H1 (cell line): ENCODE data around the gene SLC7A5. TPM values are rescaled to one million over a fixed set of nuclear protein-coding genes. Genes with fewer than 3 reads are reported as not detected.

Source experiments
- CTCF ChIA-PET: fragments of 300-600 bp; sonication (Branson Sonifier 250); formaldehyde crosslinking; loops from one replicate; lab custom pipeline; 2021; ENCODE audit not compliant: partially characterized antibody; lab: Charles Lee
- POLR2A ChIA-PET: fragments of 300-600 bp; sonication (Branson Sonifier 250); formaldehyde crosslinking; loops from one replicate; lab custom pipeline; 2021; ENCODE audit warnings: inconsistent platforms; ENCODE audit not compliant: partially characterized antibody; lab: Charles Lee
- DNase-seq, 2 experiments: peaks; one replicate each; pipeline versions ENCODE4 v3.0.0 to v3.0.0-alpha.2; 2010 to 2022; ENCODE audit warnings: low spot score in 2 of 2, low read depth in 1 of 2, mixed read lengths in 1 of 2
- FAIRE-seq: peaks from 2 replicates; lab custom pipeline; 2011; peaks lifted over from hg19 to GRCh38; lab: Jason Lieb, UNC
- H2AFZ ChIP-seq: 2 replicates; pipeline ENCODE4 v1.8.1; 2012; ENCODE audit warnings: low read length, inconsistent platforms
- H2AK5ac ChIP-seq: 2 replicates; pipeline ENCODE4 v1.6.1; 2013; ENCODE audit warnings: low read depth, low read length
- H2BK120ac ChIP-seq: replicated peaks from 2 replicates; pipeline ENCODE3; 2013; ENCODE audit warnings: low read depth, low read length, inconsistent platforms
- H2BK12ac ChIP-seq: 2 replicates; pipeline ENCODE4 v1.6.1; 2013; ENCODE audit warnings: low read depth, low read length
- H2BK15ac ChIP-seq: 2 replicates; pipeline ENCODE4 v1.6.1; 2013; ENCODE audit warnings: low read length
- H2BK20ac ChIP-seq: 2 replicates; pipeline ENCODE4 v1.6.1; 2013; ENCODE audit warnings: low read length
- H2BK5ac ChIP-seq: 2 replicates; pipeline ENCODE4 v1.6.1; 2013; ENCODE audit warnings: low read depth, low read length
- H3K14ac ChIP-seq: 2 replicates; pipeline ENCODE4 v1.6.1; 2013; ENCODE audit warnings: inconsistent platforms; ENCODE audit not compliant: insufficient read length
- H3K18ac ChIP-seq: 2 replicates; pipeline ENCODE4 v1.6.1; 2013; ENCODE audit warnings: low read length; ENCODE audit errors: extremely low read depth
- H3K23ac ChIP-seq: 2 replicates; pipeline ENCODE4 v1.6.1; 2013; ENCODE audit warnings: inconsistent platforms; ENCODE audit not compliant: insufficient read length
- H3K23me2 ChIP-seq: 2 replicates; pipeline ENCODE4 v1.6.1; 2013; ENCODE audit warnings: low read depth, low read length
- H3K27ac ChIP-seq: 2 replicates; pipeline ENCODE4 v1.6.1; 2011; ENCODE audit warnings: low read depth, low read length, inconsistent platforms
- H3K27me3 ChIP-seq, 4 experiments: replicated peaks in 1 of 4; 1 replicate in 1 of 4; 2 replicates in 3 of 4; pipeline versions ENCODE4 v1.6.1 to v1.8.1; 2011 to 2013; ENCODE audit warnings: low read length in 3 of 4, mild to moderate bottlenecking in 3 of 4, inconsistent platforms in 2 of 4, mixed read lengths in 2 of 4, moderate library complexity in 1 of 4; ENCODE audit not compliant: control insufficient read depth in 3 of 4, insufficient read depth in 3 of 4; ENCODE audit errors: extremely low read depth in 1 of 4
- H3K36me3 ChIP-seq, 4 experiments: 2 replicates each; pipeline versions ENCODE4 v1.6.1 to v1.8.1; 2011 to 2013; ENCODE audit warnings: mild to moderate bottlenecking in 4 of 4, low read length in 3 of 4, moderate library complexity in 2 of 4, control low read depth in 1 of 4, inconsistent platforms in 1 of 4; ENCODE audit not compliant: insufficient read depth in 4 of 4, control insufficient read depth in 2 of 4
- H3K4ac ChIP-seq: replicated peaks from 2 replicates; pipeline ENCODE3; 2013; ENCODE audit warnings: low read length, low read depth, mixed read lengths, inconsistent platforms; ENCODE audit not compliant: insufficient read length
- H3K4me1 ChIP-seq, 4 experiments: replicated peaks in 1 of 4; 1 replicate in 1 of 4; 2 replicates in 3 of 4; pipeline versions ENCODE4 v1.6.1 to v1.8.1; 2011 to 2013; ENCODE audit warnings: low read length in 3 of 4, inconsistent platforms in 2 of 4, mixed read lengths in 1 of 4; ENCODE audit not compliant: insufficient read depth in 4 of 4, control insufficient read depth in 3 of 4
- H3K4me2 ChIP-seq, 2 experiments: 2 replicates each; pipeline versions ENCODE4 v1.6.1 to v1.8.1; 2011 to 2013; ENCODE audit warnings: low read depth in 2 of 2, low read length in 2 of 2, control low read depth in 1 of 2, inconsistent platforms in 1 of 2, mild to moderate bottlenecking in 1 of 2; ENCODE audit not compliant: insufficient read depth in 1 of 2
- H3K4me3 ChIP-seq, 4 experiments: fragments of 200-600, 300-600 bp in 1 of 4; sonication (generic), shearing (Covaris generic), sonication (Bioruptor Twin) in 1 of 4; 2 replicates each; pipeline versions ENCODE4 v1.5.1 to v1.8.1; 2011 to 2016; ENCODE audit warnings: low read length in 4 of 4, low read depth in 3 of 4, control low read depth in 2 of 4, inconsistent platforms in 2 of 4, mild to moderate bottlenecking in 2 of 4, mixed read lengths in 1 of 4, moderate library complexity in 1 of 4; ENCODE audit not compliant: insufficient read depth in 2 of 4; ENCODE audit errors: extremely low read depth in 1 of 4
- H3K56ac ChIP-seq: replicated peaks from 2 replicates; pipeline ENCODE3; 2013; ENCODE audit warnings: low read depth, mild to moderate bottlenecking, mixed read lengths, low read length, inconsistent platforms; ENCODE audit not compliant: insufficient read length
- H3K79me1 ChIP-seq: 2 replicates; pipeline ENCODE4 v1.6.1; 2013; ENCODE audit warnings: low read depth, low read length, control low read depth
- H3K79me2 ChIP-seq, 2 experiments: 2 replicates each; pipeline versions ENCODE4 v1.6.1 to v1.8.1; 2012 to 2013; ENCODE audit warnings: low read length in 2 of 2, mild to moderate bottlenecking in 2 of 2, inconsistent platforms in 1 of 2; ENCODE audit not compliant: insufficient read depth in 2 of 2, control insufficient read depth in 1 of 2
- H3K9ac ChIP-seq, 4 experiments: replicated peaks in 1 of 4; 1 replicate in 1 of 4; 2 replicates in 3 of 4; pipeline versions ENCODE4 v1.6.1 to v1.8.1; 2011 to 2013; ENCODE audit warnings: low read depth in 3 of 4, low read length in 3 of 4, control low read depth in 2 of 4, mild to moderate bottlenecking in 2 of 4, moderate library complexity in 2 of 4, inconsistent platforms in 1 of 4; ENCODE audit errors: extremely low read depth in 1 of 4
- H3K9me3 ChIP-seq, 2 experiments: 2 replicates each; pipeline versions ENCODE4 v1.6.1 to v1.8.1; 2012 to 2013; ENCODE audit warnings: mild to moderate bottlenecking in 2 of 2, moderate library complexity in 2 of 2, control low read depth in 1 of 2, inconsistent platforms in 1 of 2, low read depth in 1 of 2, low read length in 1 of 2, mixed read lengths in 1 of 2; ENCODE audit not compliant: insufficient read depth in 2 of 2
- H4K20me1 ChIP-seq, 2 experiments: replicated peaks in 1 of 2; 2 replicates each; pipeline versions ENCODE3 to v1.8.1; 2011 to 2013; ENCODE audit warnings: inconsistent platforms in 2 of 2, low read length in 2 of 2, mild to moderate bottlenecking in 1 of 2; ENCODE audit not compliant: insufficient read depth in 2 of 2, control insufficient read depth in 1 of 2
- H4K5ac ChIP-seq: 2 replicates; pipeline ENCODE4 v1.6.1; 2013; ENCODE audit warnings: low read length, low read depth, mixed read lengths, inconsistent platforms; ENCODE audit not compliant: insufficient read length
- H4K8ac ChIP-seq: 2 replicates; pipeline ENCODE4 v1.8.0; 2013; ENCODE audit warnings: mild to moderate bottlenecking, moderate library complexity, low read length, inconsistent platforms; ENCODE audit not compliant: insufficient read depth; ENCODE audit errors: extremely low read depth
- H4K91ac ChIP-seq: replicated peaks from 2 replicates; pipeline ENCODE3; 2013; ENCODE audit warnings: low read length, mixed read lengths, inconsistent platforms; ENCODE audit not compliant: insufficient read length
- ASH2L ChIP-seq: fragments of 200-600, 300-600 bp; sonication (generic); IDR thresholded peaks from one replicate; pipeline ENCODE4 v1.7.1; 2017; ENCODE audit warnings: low read length
- CBX8 ChIP-seq: fragments of 300-800, 300-1000 bp; sonication (generic); IDR thresholded peaks from 2 replicates; pipeline ENCODE4 v1.7.1; 2016; ENCODE audit warnings: low read depth, low read length, borderline replicate concordance
- CHD1 ChIP-seq: IDR thresholded peaks from 2 replicates; pipeline ENCODE4 v1.6.1; 2012; ENCODE audit warnings: low read depth, low read length, improper control_type of control experiment
- CTCF ChIP-seq, 3 experiments: IDR thresholded peaks; 1 replicate in 2 of 3; 2 replicates in 1 of 3; pipeline versions ENCODE4 v1.5.1 to v1.6.1; 2011; ENCODE audit warnings: low read length in 3 of 3, mild to moderate bottlenecking in 3 of 3, inconsistent platforms in 2 of 3, low read depth in 1 of 3, moderate library complexity in 1 of 3; ENCODE audit not compliant: insufficient read depth in 1 of 3; ENCODE audit errors: control extremely low read depth in 1 of 3
- EP300 ChIP-seq, 2 experiments: IDR thresholded peaks; 1 replicate in 1 of 2; 2 replicates in 1 of 2; pipeline ENCODE4 v1.6.1; 2011 to 2012; ENCODE audit warnings: low read depth in 2 of 2, low read length in 2 of 2, mild to moderate bottlenecking in 2 of 2, borderline replicate concordance in 1 of 2, inconsistent platforms in 1 of 2, moderate library complexity in 1 of 2
- FOSL1 ChIP-seq: IDR thresholded peaks from 2 replicates; pipeline ENCODE4 v1.6.1; 2011; ENCODE audit warnings: mild to moderate bottlenecking, low read depth, low read length, moderate library complexity; ENCODE audit not compliant: insufficient read depth
- GABPA ChIP-seq: IDR thresholded peaks from 2 replicates; pipeline ENCODE4 v1.6.1; 2011; ENCODE audit warnings: mild to moderate bottlenecking, low read length, moderate library complexity, borderline replicate concordance; ENCODE audit not compliant: insufficient read depth
- RFX5 ChIP-seq: IDR thresholded peaks from 2 replicates; pipeline ENCODE4 v1.6.1; 2011; ENCODE audit warnings: low read depth, low read length, improper control_type of control experiment, borderline replicate concordance
- SIN3A ChIP-seq, 2 experiments: IDR thresholded peaks in 1 of 2; conservative IDR thresholded peaks in 1 of 2; 2 replicates each; pipeline ENCODE4 v1.6.1; 2011 to 2012; ENCODE audit warnings: low read length in 2 of 2, improper control_type of control experiment in 1 of 2, low read depth in 1 of 2, mild to moderate bottlenecking in 1 of 2
- SP1 ChIP-seq: IDR thresholded peaks from 2 replicates; pipeline ENCODE4 v1.6.1; 2011; ENCODE audit warnings: low read depth, low read length
- TCF12 ChIP-seq: IDR thresholded peaks from 2 replicates; pipeline ENCODE4 v1.6.1; 2011; ENCODE audit warnings: low read depth, mild to moderate bottlenecking, low read length
- WGBS, 2 experiments: shearing (Covaris generic) in 1 of 2; methylation state at CpG; one replicate each; pipeline versions ENCODE4 v1.1.6 to v1.1.7; 2013 to 2015; ENCODE audit warnings: low lambda C conversion rate in 2 of 2, mixed read lengths in 2 of 2, inconsistent platforms in 1 of 2, low coverage in 1 of 2, missing lambda C conversion rate in 1 of 2; ENCODE audit not compliant: insufficient replicate concordance in 2 of 2, insufficient coverage in 1 of 2, insufficient read length in 1 of 2; ENCODE audit errors: extremely low coverage in 1 of 2, missing lambda C conversion rate in 1 of 2; 5-methylcytosine and 5-hydroxymethylcytosine counted together
- polyA plus RNA-seq, 7 experiments: library from polyadenylated mRNA; depleted of rRNA in 3 of 7; stranded (reverse) in 5 of 7; unstranded in 2 of 7; fragments of >200 nt in 5 of 7; fragments of 200-250 nt in 2 of 7; gene quantifications; 1 replicate in 5 of 7; 2 replicates in 1 of 7; 4 replicates in 1 of 7; pipeline versions ENCODE4 v1.2.1 to v1.2.3, GENCODE V29; 2011 to 2013; ENCODE audit warnings: missing spikeins in 2 of 7, mixed read lengths in 2 of 7
- total RNA-seq: library from RNA; stranded (reverse); fragmentation: NEBNext Ultra II Directional; extraction: Animal tissue kit (Norgen Biotek cat#: 25700); gene quantifications from 2 replicates; pipeline ENCODE4 v1.2.1, GENCODE V29; 2021

SLC7A5 gene
- total and polyA plus RNA-seq, 2 of the 8 experiments (the other 6 are each of a cell fraction or from before 2014, with no cell fraction given), result 68.2 to 341 TPM

GRCh38 chr16:87829622-87829980 lies 39.7 kb downstream of the SLC7A5 start:
- peaks cover 3 to 39% (median 16%) of the 10 kb centered on the region in 4 experiments; a peak in 6 of 8 replicates for H3K36me3 ChIP-seq
- no peak overlapping the region for H4K91ac ChIP-seq
- H2BK12ac ChIP-seq, result no peak overlapping the region
- no peak overlapping the region for H2BK20ac ChIP-seq
- no peaks in the 10 kb centered on the region for H3K23me2 ChIP-seq
- no peak overlapping the region for H4K5ac ChIP-seq
- H2BK15ac ChIP-seq, result no peak overlapping the region
- H3K4me1 ChIP-seq, result peaks cover 0 to 35% (median 22%) of the 10 kb centered on the region in 4 experiments; a peak in 6 of 7 replicates
- H4K20me1 ChIP-seq, result peaks cover 0 to 1% of the 10 kb centered on the region in 2 experiments
- no peak overlapping the region for H3K9ac ChIP-seq
- ChIA-PET CTCF (interaction anchor here (0.9 to 8.9 kb wide), 4 partner anchors 9 to 49 kb away, joined by 3 to 74 read pairs (median 44); no protein-coding TSS in a partner anchor), POLR2A (interaction anchor here (0.7 to 12.6 kb wide), 14 partner anchors 9 to 49 kb away, joined by 3 to 117 read pairs (median 11); partner anchors contain the start of gene SLC7A5)
- H3K14ac ChIP-seq, result no peak overlapping the region
- no peak for FAIRE-seq
- H2AFZ ChIP-seq, result no peak overlapping the region
- no peak overlapping the region for H3K27ac ChIP-seq
- H4K8ac ChIP-seq, result peak overlapping the region; percentile 57; the same call in 1 of the 2 replicates
- WGBS, 2 experiments, result 88% methylated on average over 11 of the region's 13 CpGs; no CpG with 5 or more reads in 1 of the 2 experiments
- H3K79me1 ChIP-seq, result no peaks in the 10 kb centered on the region; the same call in none of the 2 replicates
- no peak overlapping the region; the same call in 1 of the 2 replicates for H3K18ac ChIP-seq
- no peak overlapping the region for H3K4me3 ChIP-seq
- no peaks in the 10 kb centered on the region for H3K27me3 ChIP-seq
- H3K56ac ChIP-seq, result no peak overlapping the region
- H2AK5ac ChIP-seq, result no peak overlapping the region
- no peaks in the 10 kb centered on the region for H3K9me3 ChIP-seq
- no peak for DNase-seq
- H3K4me2 ChIP-seq, result no peak overlapping the region
- no peak overlapping the region for H2BK120ac ChIP-seq
- 0 out of 2 replicates have a peak overlapping the region, but pooled peaks have one; percentile 35 for H2BK5ac ChIP-seq
- no peak overlapping the region for H3K23ac ChIP-seq
- no peaks in the 10 kb centered on the region for H3K79me2 ChIP-seq
- H3K4ac ChIP-seq, result peak overlapping the region; percentile 47
- TF ChIP-seq CTCF (IDR thresholded peaks at IDR 0.05; ENCODE audit: control extremely low read depth in 1 of 3, insufficient read depth in 1 of 3, low read depth in 1 of 3, low read length in 3 of 3) (no peak), FOSL1 (no peak), TCF12 (no peak), EP300 (IDR thresholded peaks at IDR 0.05; ENCODE audit: borderline replicate concordance in 1 of 2, low read depth in 2 of 2, low read length in 2 of 2) (no peak), GABPA (no peak), CHD1 (no peak), RFX5 (no peak), SP1 (no peak), ASH2L (no peak), CBX8 (no peak), SIN3A (conservative IDR thresholded peaks at IDR 0.05 in 1 of 2, IDR thresholded peaks at IDR 0.05 in 1 of 2; ENCODE audit: low read depth in 1 of 2, low read length in 2 of 2) (no peak)
